CD4-positive, alpha-beta T cell treated with Interleukin-17A for 1 hour (primary cell): ENCODE measurements around the gene MCF2L.

Experiments
- DNase-seq: peaks from one replicate; pipeline ENCODE4 v3.0.0-alpha.2; 2020

The MCF2L gene

GRCh38 chr13:112981451-112981850, 12.4 kb downstream of the MCF2L start:
- no peak for DNase-seq

- no peak for DNase-seq
Measured at GRCh38 chr13:112982281-112983041, 13.4 kb downstream of the MCF2L start.

- no peak for DNase-seq
Measured at GRCh38 chr13:112983042-112983305, 14.0 kb downstream of the MCF2L start.

- DNase-seq, result no peak
Measured at GRCh38 chr13:112983428-112984196, 14.6 kb downstream of the MCF2L start.

GRCh38 chr13:112984501-112984900, 15.5 kb downstream of the MCF2L start:
- no peak for DNase-seq

GRCh38 chr13:112984954-112985802, 16.2 kb downstream of the MCF2L start:
- no peak for DNase-seq

- DNase-seq, result no peak
Measured at GRCh38 chr13:112985803-112986408, 16.9 kb downstream of the MCF2L start.

- no peak for DNase-seq
Measured at GRCh38 chr13:112986470-112986869, 17.5 kb downstream of the MCF2L start.

GRCh38 chr13:112986946-112987681, 18.1 kb downstream of the MCF2L start:
- DNase-seq, result no peak

- DNase-seq, result no peak
Measured at GRCh38 chr13:112987682-112988024, 18.6 kb downstream of the MCF2L start.

GRCh38 chr13:112990783-112991182, 21.8 kb downstream of the MCF2L start:
- no peak for DNase-seq

GRCh38 chr13:112991609-112992008, 22.6 kb downstream of the MCF2L start:
- DNase-seq, result no peak

GRCh38 chr13:112992931-112993680, 24.1 kb downstream of the MCF2L start:
- no peak for DNase-seq

GRCh38 chr13:112994084-112994780, 25.2 kb downstream of the MCF2L start:
- no peak for DNase-seq

GRCh38 chr13:112994781-112995355, 25.9 kb downstream of the MCF2L start:
- DNase-seq, result no peak

- no peak for DNase-seq
Measured at GRCh38 chr13:112995395-112996191, 26.6 kb downstream of the MCF2L start.

GRCh38 chr13:112996671-112997091, 27.7 kb downstream of the MCF2L start:
- DNase-seq, result no peak

- no peak for DNase-seq
Measured at GRCh38 chr13:112997188-112998130, 28.4 kb downstream of the MCF2L start.
